Measurements from ENCODE around the gene ATF4. TPM values are rescaled to one million over a fixed set of nuclear protein-coding genes. Genes with fewer than 3 reads are reported as not detected.

Gene ATF4
- total RNA-seq, 6 donors from 2014 or later: 255 to 402 (median 364) TPM

DNA sequence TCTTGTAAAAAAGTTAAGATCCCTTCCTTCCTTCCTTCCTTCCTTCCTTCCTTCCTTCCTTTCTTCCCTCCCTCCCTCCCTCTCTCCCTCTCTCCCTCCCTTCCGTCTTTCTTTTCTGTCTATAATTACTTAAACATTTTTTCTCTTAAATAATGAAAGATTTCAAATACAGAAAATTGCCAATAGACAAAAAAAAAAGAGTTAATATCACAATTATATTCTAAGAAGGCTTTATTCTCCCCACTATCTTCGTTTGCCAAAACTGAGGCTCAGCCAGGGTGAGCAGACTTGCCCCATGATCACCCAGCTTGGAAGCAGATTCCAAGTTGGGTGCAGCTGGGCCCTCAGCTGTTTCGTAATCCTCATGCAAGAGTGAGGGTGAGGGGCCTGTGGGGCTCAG, 49.9 kb downstream of the ATF4 start:
- ATAC-seq (ENCODE audit: low FRiP score in 2 of 2): no peak
- H3K27ac ChIP-seq: no peak overlapping the region
- DNase-seq: no peak
- H3K4me1 ChIP-seq: peaks cover 0 to 2% (median 0%) of the 10 kb centered on the region in 4 donors
- no peaks in the 10 kb centered on the region for H3K36me3 ChIP-seq
- 60 to 72% methylated on average over 3 of the region's 3 CpGs for WGBS, 2 donors
- no peaks in the 10 kb centered on the region for H3K9me3 ChIP-seq
- TF ChIP-seq, protein P1, sequence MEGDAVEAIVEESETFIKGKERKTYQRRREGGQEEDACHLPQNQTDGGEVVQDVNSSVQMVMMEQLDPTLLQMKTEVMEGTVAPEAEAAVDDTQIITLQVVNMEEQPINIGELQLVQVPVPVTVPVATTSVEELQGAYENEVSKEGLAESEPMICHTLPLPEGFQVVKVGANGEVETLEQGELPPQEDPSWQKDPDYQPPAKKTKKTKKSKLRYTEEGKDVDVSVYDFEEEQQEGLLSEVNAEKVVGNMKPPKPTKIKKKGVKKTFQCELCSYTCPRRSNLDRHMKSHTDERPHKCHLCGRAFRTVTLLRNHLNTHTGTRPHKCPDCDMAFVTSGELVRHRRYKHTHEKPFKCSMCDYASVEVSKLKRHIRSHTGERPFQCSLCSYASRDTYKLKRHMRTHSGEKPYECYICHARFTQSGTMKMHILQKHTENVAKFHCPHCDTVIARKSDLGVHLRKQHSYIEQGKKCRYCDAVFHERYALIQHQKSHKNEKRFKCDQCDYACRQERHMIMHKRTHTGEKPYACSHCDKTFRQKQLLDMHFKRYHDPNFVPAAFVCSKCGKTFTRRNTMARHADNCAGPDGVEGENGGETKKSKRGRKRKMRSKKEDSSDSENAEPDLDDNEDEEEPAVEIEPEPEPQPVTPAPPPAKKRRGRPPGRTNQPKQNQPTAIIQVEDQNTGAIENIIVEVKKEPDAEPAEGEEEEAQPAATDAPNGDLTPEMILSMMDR (IDR thresholded peaks at IDR 0.05): no peak
- TF ChIP-seq EP300 (IDR thresholded peaks at IDR 0.05) (no peak), POLR2A (IDR thresholded peaks at IDR 0.05) (no peak), POLR2AphosphoS5 (IDR thresholded peaks at IDR 0.05) (no peak)
- H3K27me3 ChIP-seq: no peaks in the 10 kb centered on the region
- H3K4me3 ChIP-seq: no peak overlapping the region

DNA sequence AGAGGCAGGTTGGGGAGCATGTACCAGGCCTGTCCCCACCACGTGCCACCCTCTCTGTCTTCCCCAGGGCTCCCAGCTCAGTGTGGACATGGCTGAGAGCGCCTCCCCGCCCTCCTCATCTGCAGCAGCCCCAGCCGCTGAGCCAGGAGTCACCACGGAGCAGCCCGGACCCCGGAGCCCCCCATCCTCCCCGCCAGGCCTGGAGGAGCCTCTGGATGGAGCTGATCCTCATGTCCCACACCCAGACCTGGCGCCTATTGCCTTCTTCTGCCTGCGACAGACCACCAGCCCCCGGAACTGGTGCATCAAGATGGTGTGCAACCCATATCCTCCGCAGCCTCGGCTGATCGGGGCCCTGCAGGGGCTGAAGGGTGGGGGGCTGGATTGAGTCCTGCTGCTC, 50.3 kb downstream of the ATF4 start, which contains the start of gene CACNA1I:
TSS of gene CACNA1I (plus strand) at position 89 of the 400 bp plus-strand sequence. CDS start at position 89, 0 bp downstream.
- TF ChIP-seq, protein P1 (IDR thresholded peaks at IDR 0.05): no peak
- TF ChIP-seq POLR2A (IDR thresholded peaks at IDR 0.05): no peak
- TF ChIP-seq POLR2AphosphoS5 (IDR thresholded peaks at IDR 0.05): no peak
- TF ChIP-seq EP300 (IDR thresholded peaks at IDR 0.05): no peak
- Histone ChIP-seq H3K27ac (no peak within 1 kb of the TSS), H3K4me3 (no peak within 1 kb of the TSS), H3K36me3 (no peaks in the 10 kb centered on the region), H3K9me3 (no peaks in the 10 kb centered on the region), H3K4me1 (peaks cover 0 to 2% (median 0%) of the 10 kb centered on the region in 4 donors), H3K27me3 (no peaks in the 10 kb centered on the region)
- ATAC-seq (ENCODE audit: low FRiP score in 2 of 2) (no peak), DNase-seq (no peak)
- WGBS, 2 donors: 81% methylated on average over 14 of the region's 14 CpGs; no CpG with 5 or more reads in 1 of the 2 donors

- ATAC-seq (ENCODE audit: low FRiP score in 2 of 2) (no peak), DNase-seq (no peak)
- H3K27me3 ChIP-seq: no peaks in the 10 kb centered on the region
- 64 to 67% methylated on average over 1 of the region's 1 CpG for WGBS, 2 donors
- no peak overlapping the region for H3K27ac ChIP-seq
- H3K9me3 ChIP-seq: no peaks in the 10 kb centered on the region
- H3K4me1 ChIP-seq: peaks cover 0 to 2% (median 0%) of the 10 kb centered on the region in 4 donors
- no peak for TF ChIP-seq POLR2AphosphoS5 (IDR thresholded peaks at IDR 0.05)
- no peaks in the 10 kb centered on the region for H3K36me3 ChIP-seq
- H3K4me3 ChIP-seq: no peak overlapping the region
These were observed 51.2 kb downstream of the ATF4 start for GRCh38 chr22:39571538-39571937.

Other genes starting within 250 kb of the ATF4 start
- gene RPL3, start 200.9 kb upstream of the ATF4 start, total RNA-seq: 1,000 to 10,000 TPM; 1,194 to 1,833 (median 1,624) TPM
- gene SYNGR1, start 170.6 kb upstream of the ATF4 start, total RNA-seq: 10 to 100 TPM in 1 of 6 donors, 1 to 10 TPM in 5; 2.0 to 14.6 (median 5.3) TPM
- gene TAB1, start 120.8 kb upstream of the ATF4 start, total RNA-seq: 10 to 100 TPM; 15.4 to 34.6 (median 25.9) TPM
- gene MGAT3, start 63.5 kb upstream of the ATF4 start, total RNA-seq: 10 to 100 TPM in 5 of 6 donors, 1 to 10 TPM in 1; 5.2 to 45.0 (median 26.0) TPM
- gene MIEF1, start 18.3 kb upstream of the ATF4 start, total RNA-seq: 10 to 100 TPM; 10.5 to 35.3 (median 25.6) TPM
- gene RPS19BP1, start 12.2 kb downstream of the ATF4 start, total RNA-seq: 100 to 1,000 TPM in 4 of 6 donors, 10 to 100 TPM in 2; 71.2 to 168 (median 106) TPM
- 1 to 10 TPM in 1 of 6 donors, under 1 TPM in 5; 0.15 to 4.2 (median 0.34) TPM for gene CACNA1I, start 50.2 kb downstream of the ATF4 start, total RNA-seq